Heart left ventricle (tissue), 13 donors: ENCODE data around the gene LCMT1.

Source experiments
- POLR2A ChIP-seq, 2 donors: fragments of 450-650 bp; IDR thresholded peaks; one replicate each; pipeline ENCODE4 v1.6.1; 2017; ENCODE audit warnings: antibody characterized with exemption in 2 of 2, mild to moderate bottlenecking in 2 of 2, moderate library complexity in 2 of 2
- TF ChIP-seq, protein P1 (sequence below), 12 donors: fragments of 200-600 bp; sonication (generic) in 4 of 12; IDR thresholded peaks; one replicate each; pipeline versions ENCODE4 v1.5.0 to v1.8.0; 2018 to 2022; ENCODE audit warnings: antibody characterized with exemption in 12 of 12, mild to moderate bottlenecking in 5 of 12
- donor health status: ischemic (EF 13 %, LVEDD 7.1; RV severe dilation, severe dysfunction).
- donor health status: DM: no; HTN: yes; CAD: no.
- donor health status: DM: no; HTN: no; CAD: no.
- donor health status: ischemic (EF 25% LVEDD 6.9; RV normal size, moderate dysfunction).
- donor health status: ischemic (EF 25% LVEDD 5.7; RV mildly dilated, moderate dysfunction).
- donor health status: ischemic (EF 35%, LVEDD 5.7; RV mildly dilated, moderate dysfunction).
- donor health status: nonischemic (EF 11% LVEDD 7.7; RV severe dilation, severe dysfunction).
- donor health status: DM: yes; HTN: yes; CAD: no.
- donor health status: PGD.
- donor health status: ischemic (EF 29% LVEDD 5.4; RV normal size, mild dysfunction).
- donor health status: nonischemic (EF 23%, LVEDD 6.1; RV moderate dilation, normal function).

DNA sequence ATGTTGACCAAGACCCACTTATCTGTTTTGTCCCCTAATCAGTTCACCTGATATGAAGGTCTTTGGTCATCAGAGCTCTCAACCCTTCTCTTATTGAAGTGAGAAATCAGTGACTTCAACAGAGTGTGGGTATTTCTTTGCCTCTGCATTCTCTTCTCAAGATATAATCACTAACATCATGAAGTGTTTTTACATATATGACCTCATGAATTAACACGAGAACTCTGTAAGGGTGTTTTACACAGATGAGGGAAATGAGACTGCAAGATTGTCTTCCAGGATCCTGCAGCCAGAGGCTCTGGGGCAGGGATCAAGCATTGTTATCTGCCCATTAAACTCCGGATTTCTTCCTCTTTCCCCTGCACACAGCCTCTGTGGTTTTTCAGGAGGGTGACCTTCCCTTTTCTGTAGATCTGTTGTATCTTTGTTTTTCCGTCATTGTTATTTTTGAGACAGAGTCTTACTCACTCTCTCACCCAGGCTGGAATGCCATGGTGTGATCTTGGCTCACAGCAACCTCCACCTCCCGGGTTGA lies 22.7 kb downstream of the LCMT1 start:
- TF ChIP-seq POLR2A (IDR thresholded peaks at IDR 0.05), result no peak
- TF ChIP-seq, protein P1, sequence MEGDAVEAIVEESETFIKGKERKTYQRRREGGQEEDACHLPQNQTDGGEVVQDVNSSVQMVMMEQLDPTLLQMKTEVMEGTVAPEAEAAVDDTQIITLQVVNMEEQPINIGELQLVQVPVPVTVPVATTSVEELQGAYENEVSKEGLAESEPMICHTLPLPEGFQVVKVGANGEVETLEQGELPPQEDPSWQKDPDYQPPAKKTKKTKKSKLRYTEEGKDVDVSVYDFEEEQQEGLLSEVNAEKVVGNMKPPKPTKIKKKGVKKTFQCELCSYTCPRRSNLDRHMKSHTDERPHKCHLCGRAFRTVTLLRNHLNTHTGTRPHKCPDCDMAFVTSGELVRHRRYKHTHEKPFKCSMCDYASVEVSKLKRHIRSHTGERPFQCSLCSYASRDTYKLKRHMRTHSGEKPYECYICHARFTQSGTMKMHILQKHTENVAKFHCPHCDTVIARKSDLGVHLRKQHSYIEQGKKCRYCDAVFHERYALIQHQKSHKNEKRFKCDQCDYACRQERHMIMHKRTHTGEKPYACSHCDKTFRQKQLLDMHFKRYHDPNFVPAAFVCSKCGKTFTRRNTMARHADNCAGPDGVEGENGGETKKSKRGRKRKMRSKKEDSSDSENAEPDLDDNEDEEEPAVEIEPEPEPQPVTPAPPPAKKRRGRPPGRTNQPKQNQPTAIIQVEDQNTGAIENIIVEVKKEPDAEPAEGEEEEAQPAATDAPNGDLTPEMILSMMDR (IDR thresholded peaks at IDR 0.05), result no peak
